ENCODE measurements around the gene BNIP2. TPM values are rescaled to one million over a fixed set of nuclear protein-coding genes. Genes with fewer than 3 reads are reported as not detected.
A peak's percentile ranks its signal among the peaks of the same experiment; 100 is the strongest.

BNIP2 gene
- total RNA-seq, 1 donor from 2014 or later, result 71.5 TPM

GRCh38 chr15:59694779-59695178, 5.7 kb upstream of the BNIP2 start:
- DNase-seq (no peak), ATAC-seq (ENCODE audit: poor library complexity) (no peak)
- intact Hi-C loops (cut with DNase I), result no loop called here

GRCh38 chr15:59691194-59691805, 2.2 kb upstream of the BNIP2 start:
- intact Hi-C loops (cut with DNase I), result no loop called here
- DNase-seq, result no peak
- no peak for ATAC-seq (ENCODE audit: poor library complexity)

- intact Hi-C loops (cut with DNase I), result no loop called here
- DNase-seq, result peak; percentile 94
These were observed 611 bp upstream of the BNIP2 start for GRCh38 chr15:59689626-59690236.

GRCh38 chr15:59688423-59688781, 718 bp downstream of the BNIP2 start:
- intact Hi-C loops (cut with DNase I), result no loop called here
- ATAC-seq (ENCODE audit: poor library complexity) (no peak), DNase-seq (no peak)

More at GRCh38 chr15:59689626-59690236, 611 bp upstream of the BNIP2 start:
- peak; percentile 79 for ATAC-seq (ENCODE audit: poor library complexity)

GRCh38 chr15:59687836-59688235, 1.3 kb downstream of the BNIP2 start:
- intact Hi-C loops (cut with DNase I), result no loop called here
- ATAC-seq (ENCODE audit: poor library complexity) (no peak), DNase-seq (no peak)

- intact Hi-C loops (cut with DNase I), result no loop called here
- DNase-seq (peak; percentile 49), ATAC-seq (ENCODE audit: poor library complexity) (no peak)
These were observed 2.7 kb downstream of the BNIP2 start for GRCh38 chr15:59686389-59686788.

- intact Hi-C loops (cut with DNase I), result no loop called here
- ATAC-seq (ENCODE audit: poor library complexity) (no peak), DNase-seq (no peak)
These were observed 3.3 kb downstream of the BNIP2 start for GRCh38 chr15:59685737-59686297.

GRCh38 chr15:59680870-59681269, 8.2 kb downstream of the BNIP2 start:
- ATAC-seq (ENCODE audit: poor library complexity) (no peak), DNase-seq (no peak)
- intact Hi-C loops (cut with DNase I), result no loop called here

GRCh38 chr15:59680346-59680745, 8.8 kb downstream of the BNIP2 start:
- intact Hi-C loops (cut with DNase I), result no loop called here
- no peak for DNase-seq

GRCh38 chr15:59678620-59679019, 10.5 kb downstream of the BNIP2 start:
- ATAC-seq (ENCODE audit: poor library complexity), result no peak
- intact Hi-C loops (cut with DNase I), result no loop called here
- no peak for DNase-seq

More at GRCh38 chr15:59680346-59680745, 8.8 kb downstream of the BNIP2 start:
- no peak for ATAC-seq (ENCODE audit: poor library complexity)

- intact Hi-C loops (cut with DNase I), result no loop called here
These were observed 10.9 kb downstream of the BNIP2 start for GRCh38 chr15:59678172-59678571.

GRCh38 chr15:59676565-59676964, 12.6 kb downstream of the BNIP2 start:
- intact Hi-C loops (cut with DNase I), result no loop called here
- no peak for ATAC-seq (ENCODE audit: poor library complexity)

More at GRCh38 chr15:59678172-59678571, 10.9 kb downstream of the BNIP2 start:
- ATAC-seq (ENCODE audit: poor library complexity) (no peak), DNase-seq (no peak)

GRCh38 chr15:59674361-59674877, 14.7 kb downstream of the BNIP2 start:
- no peak for ATAC-seq (ENCODE audit: poor library complexity)
- intact Hi-C loops (cut with DNase I), result no loop called here

More at GRCh38 chr15:59676565-59676964, 12.6 kb downstream of the BNIP2 start:
- no peak for DNase-seq

GRCh38 chr15:59668556-59668955, 20.6 kb downstream of the BNIP2 start:
- no peak for ATAC-seq (ENCODE audit: poor library complexity)
- DNase-seq, result no peak
- intact Hi-C loops (cut with DNase I), result no loop called here

More at GRCh38 chr15:59674361-59674877, 14.7 kb downstream of the BNIP2 start:
- DNase-seq, result no peak

GRCh38 chr15:59662260-59662659, 26.9 kb downstream of the BNIP2 start:
- ATAC-seq (ENCODE audit: poor library complexity) (peak; percentile 23), DNase-seq (no peak)
- intact Hi-C loops (cut with DNase I), result no loop called here

GRCh38 chr15:59659366-59659765, 29.8 kb downstream of the BNIP2 start:
- no peak for DNase-seq
- intact Hi-C loops (cut with DNase I), result no loop called here
- no peak for ATAC-seq (ENCODE audit: poor library complexity)

GRCh38 chr15:59657635-59658125, 31.4 kb downstream of the BNIP2 start:
- ATAC-seq (ENCODE audit: poor library complexity), result peak; percentile 30
- intact Hi-C loops (cut with DNase I), result no loop called here
- peak; percentile 51 for DNase-seq

GRCh38 chr15:59656897-59657634, 32.1 kb downstream of the BNIP2 start, which contains the start of gene GTF2A2:
Gene GTF2A2 (minus strand): TSS chr15:59657515. CDS start chr15:59652277, 5,238 bp downstream.
- intact Hi-C loops (cut with DNase I), result no loop called here
- ATAC-seq (ENCODE audit: poor library complexity), result peak; percentile 100
- DNase-seq, result peak; percentile 97

GRCh38 chr15:59654046-59654445, 35.1 kb downstream of the BNIP2 start:
- ATAC-seq (ENCODE audit: poor library complexity) (no peak), DNase-seq (no peak)
- intact Hi-C loops (cut with DNase I), result no loop called here

All from Right ventricle myocardium superior (tissue), 1 donor.